NCI-H345 (cell line): Measurements from ENCODE around the gene CRK.
"Not testable (repeated sequence)": the region's sequence is repeated elsewhere in the genome, so short reads cannot be mapped to it uniquely, and the experiment has no call there.

Experiments
- DNase-seq: peaks from one replicate; lab custom pipeline; 2025; lab: John Stamatoyannopoulos, UW

The CRK gene

DNA sequence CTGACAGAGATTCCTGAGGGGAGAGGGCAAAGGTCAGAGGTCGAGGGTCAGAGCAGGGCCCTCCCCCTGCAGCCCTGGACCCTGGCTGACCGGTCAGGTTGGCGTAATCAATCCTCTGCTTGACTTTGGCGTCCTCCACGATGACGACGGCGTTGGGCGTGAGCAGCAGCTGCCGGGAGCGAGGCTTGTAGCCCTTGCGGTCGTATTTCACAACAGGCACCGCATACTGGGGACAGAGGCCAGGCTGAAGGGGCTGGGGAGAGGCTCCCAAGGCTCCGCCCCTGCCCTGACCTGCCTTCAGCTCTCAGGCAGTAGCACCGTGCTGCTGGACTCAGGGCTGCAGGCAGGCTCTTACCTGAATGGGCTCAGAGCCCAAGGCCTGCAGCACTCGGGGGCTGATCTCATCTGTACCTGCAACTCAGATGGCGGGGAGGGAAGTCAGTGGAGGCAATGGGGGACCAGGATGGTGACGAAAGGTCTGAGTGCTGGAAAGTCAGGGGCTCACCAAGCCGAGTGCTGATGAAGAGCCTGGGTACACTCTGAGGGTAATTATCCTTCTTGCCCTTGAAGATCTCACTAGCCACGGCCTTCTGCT is 12.0 kb upstream of the CRK start:
- DNase-seq, result no peak

DNA sequence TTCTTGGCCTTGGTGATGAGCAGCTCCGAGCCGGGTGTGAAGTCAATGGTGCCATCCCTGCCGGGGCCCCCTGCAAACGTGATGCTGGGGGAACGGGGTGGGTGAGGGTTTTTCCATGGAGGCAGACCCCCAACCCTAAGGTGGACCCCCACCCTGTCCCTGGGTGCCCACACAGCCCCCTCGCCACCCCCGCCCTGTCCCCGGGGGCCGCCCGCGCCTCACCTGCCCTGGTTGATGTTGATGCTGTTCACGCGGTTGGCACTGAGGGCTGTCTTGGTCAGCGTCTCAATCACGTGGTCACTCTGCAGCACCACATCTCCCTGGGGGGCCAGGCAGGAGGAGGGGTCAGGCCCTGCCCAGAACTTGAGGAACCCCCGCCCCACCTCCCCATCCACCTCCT is 11.2 kb upstream of the CRK start:
- DNase-seq, result no peak

DNA sequence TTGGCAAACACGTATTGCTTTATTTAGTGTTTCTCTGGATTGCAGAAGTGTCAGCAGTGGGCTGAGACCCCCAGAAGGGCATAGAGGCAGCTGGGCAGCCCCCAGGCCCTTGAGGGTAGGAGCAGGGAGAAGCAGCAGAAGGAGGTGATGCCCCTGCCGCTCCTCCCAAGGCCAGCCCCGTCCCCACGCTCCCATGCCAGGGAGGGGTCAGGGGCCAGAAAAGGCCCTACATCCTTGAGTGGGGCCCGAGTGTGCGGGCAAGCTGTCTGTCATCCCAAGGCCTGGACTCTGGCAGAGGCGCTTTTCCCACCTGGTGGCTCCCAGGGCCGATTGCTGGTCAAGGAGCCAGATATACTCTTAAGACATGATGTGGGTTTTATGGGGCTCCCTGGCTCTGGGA is 8.2 kb upstream of the CRK start:
- no peak for DNase-seq

GRCh38 chr17:1462164-1463112 is 6.4 kb upstream of the CRK start:
- DNase-seq, result no peak

GRCh38 chr17:1461198-1461944 is 5.3 kb upstream of the CRK start:
- DNase-seq, result no peak

GRCh38 chr17:1460233-1460632 is 4.2 kb upstream of the CRK start:
- DNase-seq, result no peak

- peak; percentile 38 for DNase-seq
Measured at GRCh38 chr17:1455291-1455796, 688 bp downstream of the CRK start.

- no peak for DNase-seq
Measured at GRCh38 chr17:1454541-1454940, 1.5 kb downstream of the CRK start.

- not testable (repeated sequence) for DNase-seq
Measured at GRCh38 chr17:1453694-1454093, 2.3 kb downstream of the CRK start.

- no peak for DNase-seq
Measured at GRCh38 chr17:1452836-1453235, 3.2 kb downstream of the CRK start.

GRCh38 chr17:1450261-1450660 is 5.8 kb downstream of the CRK start:
- not testable (repeated sequence) for DNase-seq

- no peak for DNase-seq
Measured at GRCh38 chr17:1449412-1449967, 6.5 kb downstream of the CRK start.

GRCh38 chr17:1447052-1447451 is 9.0 kb downstream of the CRK start:
- no peak for DNase-seq

GRCh38 chr17:1446201-1446600 is 9.8 kb downstream of the CRK start:
- DNase-seq, result no peak

DNA sequence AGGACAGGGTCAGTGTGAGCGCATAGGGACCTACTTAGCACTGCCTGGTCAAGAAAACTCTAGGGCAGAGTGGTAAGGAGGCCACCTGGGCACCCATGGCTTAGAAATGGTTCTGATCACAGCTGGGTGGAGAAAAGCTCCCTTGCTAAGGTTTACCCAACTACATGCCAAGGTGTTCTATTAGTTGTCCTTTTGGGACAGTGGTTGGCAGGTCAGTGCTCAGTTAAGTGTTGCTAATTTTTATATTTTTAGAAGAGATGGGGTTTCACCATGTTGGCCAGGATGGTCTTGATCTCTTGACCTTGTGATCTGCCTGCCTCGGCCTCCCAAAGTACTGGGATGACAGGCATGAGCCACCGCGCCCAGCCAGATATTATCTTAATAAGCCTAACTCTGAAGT is 10.3 kb downstream of the CRK start:
- not testable (repeated sequence) for DNase-seq

GRCh38 chr17:1442721-1443120 is 13.3 kb downstream of the CRK start:
- DNase-seq, result not testable (repeated sequence)

GRCh38 chr17:1442187-1442586 is 13.8 kb downstream of the CRK start:
- DNase-seq, result no peak

GRCh38 chr17:1440921-1441320 is 15.1 kb downstream of the CRK start:
- DNase-seq, result no peak

DNA sequence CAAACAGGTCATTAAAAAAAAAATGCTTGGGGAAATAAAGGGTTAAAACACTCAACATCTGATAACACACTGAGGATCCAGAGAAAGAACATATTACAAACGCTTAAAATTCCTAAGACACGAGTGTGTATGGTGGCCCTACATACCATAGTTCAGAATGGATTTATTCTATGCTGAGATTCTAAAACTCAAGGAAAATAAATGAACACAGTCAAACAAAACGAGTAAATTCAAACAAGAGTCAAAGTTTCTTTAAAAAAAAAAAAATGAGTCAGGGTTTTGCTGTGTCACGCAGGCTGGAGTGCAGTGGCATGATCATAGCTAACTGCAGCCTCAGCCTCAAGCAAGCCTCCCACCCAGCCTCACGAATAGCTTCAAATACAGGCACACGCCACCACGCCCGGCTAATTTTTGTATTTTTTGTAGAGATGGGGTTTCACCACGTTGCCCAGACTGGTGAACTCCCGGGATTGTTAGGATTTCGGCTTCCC is 17.4 kb downstream of the CRK start:
- DNase-seq, result no peak

DNA sequence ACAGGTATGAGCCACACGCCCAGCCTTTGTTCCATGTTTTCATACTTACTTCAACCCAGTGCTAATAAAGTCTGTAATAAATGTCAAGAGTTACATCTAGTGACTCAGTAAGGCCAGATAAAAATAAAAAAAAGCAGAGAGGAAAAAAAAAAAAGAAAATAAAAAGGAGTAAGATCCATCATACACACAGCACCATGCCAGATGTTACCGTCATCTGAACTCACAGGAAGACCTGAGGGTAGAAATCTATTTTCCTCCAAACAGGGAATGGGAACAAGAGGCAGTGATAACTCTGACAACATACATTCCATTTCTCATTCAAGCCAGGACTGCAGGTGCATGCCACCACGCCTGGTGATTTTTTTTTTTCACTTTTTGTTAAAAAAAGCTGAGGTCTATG is 20.7 kb downstream of the CRK start:
- DNase-seq, result no peak

DNA sequence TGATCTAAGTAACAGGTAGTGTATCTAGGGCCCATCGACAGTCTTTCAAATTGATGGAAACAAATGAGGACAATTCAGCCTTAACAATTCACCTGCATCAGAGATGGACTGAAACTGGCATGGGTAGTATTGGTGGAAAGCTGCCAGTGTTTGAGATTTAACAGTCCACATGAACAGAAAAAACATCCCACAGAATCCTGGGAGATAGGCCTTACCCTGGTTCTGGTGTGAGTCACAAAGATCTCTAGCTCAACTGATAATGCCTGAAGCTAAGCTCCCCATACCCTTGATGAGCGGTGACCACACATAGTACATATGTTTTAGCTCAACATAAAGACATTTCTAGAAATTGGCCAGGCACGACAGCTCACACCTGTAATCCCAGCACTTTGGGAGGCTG is 21.9 kb downstream of the CRK start:
- no peak for DNase-seq

GRCh38 chr17:1431631-1432104 is 24.4 kb downstream of the CRK start:
- no peak for DNase-seq
